ENCODE measurements around the gene CRISPLD2. TPM values are rescaled to one million over a fixed set of nuclear protein-coding genes. Genes with fewer than 3 reads are reported as not detected.

The CRISPLD2 gene
- total and polyA plus RNA-seq, 9 of the 15 experiments (the other 6 are each of a cell fraction or from before 2014, with no cell fraction given): 0.03 to 0.24 (median 0.04) TPM; not detected in 4

DNA sequence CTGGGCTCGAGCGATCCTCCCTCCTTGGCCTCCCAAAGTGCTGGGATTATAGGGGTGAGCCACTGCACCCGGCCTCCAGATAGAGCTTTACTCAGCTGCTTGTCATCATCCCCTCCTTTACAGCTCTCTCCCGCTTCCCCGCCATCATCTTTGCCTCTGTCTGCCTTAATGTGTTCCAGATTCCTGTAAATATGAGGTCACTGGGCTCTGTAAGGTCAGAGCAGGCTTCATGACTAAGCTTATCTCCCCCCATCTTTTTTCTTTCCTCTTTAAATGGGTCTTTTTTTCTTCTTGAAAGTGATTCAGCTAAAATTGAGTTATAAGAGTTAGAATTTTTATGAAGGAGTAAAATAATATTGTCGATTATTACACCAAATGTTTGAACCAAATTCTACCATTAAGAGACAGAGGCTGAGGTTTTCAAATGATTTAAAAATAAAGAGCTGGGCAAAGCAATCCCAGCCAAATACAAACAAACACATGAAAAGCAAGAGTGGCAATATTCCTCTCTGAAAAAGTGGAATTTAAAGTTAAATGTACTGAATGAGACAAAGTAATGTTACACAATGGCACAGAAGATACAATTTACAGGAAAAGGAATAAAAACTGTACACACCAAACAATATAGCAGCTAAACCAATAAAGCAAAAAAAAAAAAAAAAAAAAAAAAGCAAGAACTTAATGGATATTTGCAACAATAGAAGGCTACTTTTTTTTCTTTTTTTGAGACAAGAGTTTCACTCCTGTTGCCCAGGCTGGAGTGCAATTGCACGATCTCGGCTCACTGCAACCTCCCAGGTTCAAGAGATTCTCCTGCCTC, 62.1 kb downstream of the CRISPLD2 start (continued):
- TF ChIP-seq TFAP4 (CRISPR knock-in tag; IDR thresholded peaks at IDR 0.05; ENCODE audit: borderline replicate concordance) (peak; percentile 49), POLR2AphosphoS5 (IDR thresholded peaks at IDR 0.05; ENCODE audit: control insufficient read depth, insufficient read depth, low read depth, low read length) (no peak), POLR2A (conservative IDR thresholded peaks at IDR 0.05) (no peak), TBP (optimal IDR thresholded peaks at IDR 0.05; ENCODE audit: low read depth, low read length) (peak; percentile 30), ZNF707 (CRISPR knock-in tag; conservative IDR thresholded peaks at IDR 0.05) (no peak), ZNF695 (CRISPR knock-in tag; IDR thresholded peaks at IDR 0.05) (no peak), ZNF175 (CRISPR knock-in tag; IDR thresholded peaks at IDR 0.05; ENCODE audit: low read depth) (no peak), ARHGAP35 (IDR thresholded peaks at IDR 0.05; ENCODE audit: partially characterized antibody) (no peak), SMAD4 (CRISPR knock-in tag; conservative IDR thresholded peaks at IDR 0.05) (peak; percentile 49; the same call in 1 of the 2 replicates), ZNF311 (CRISPR knock-in tag; IDR thresholded peaks at IDR 0.05) (no peak), CHAMP1 (IDR thresholded peaks at IDR 0.05) (no peak), NRF1 (conservative IDR thresholded peaks at IDR 0.05 in 1 of 2, IDR thresholded peaks at IDR 0.05 in 1 of 2) (no peak), RBFOX2 (IDR thresholded peaks at IDR 0.05; ENCODE audit: low read depth, low read length) (no peak), MBD2 (IDR thresholded peaks at IDR 0.05; ENCODE audit: borderline replicate concordance, low read depth) (no peak), ZNF282 (CRISPR knock-in tag; IDR thresholded peaks at IDR 0.05) (no peak), ZNF253 (CRISPR knock-in tag; conservative IDR thresholded peaks at IDR 0.05) (no peak), KDM5B (IDR thresholded peaks at IDR 0.05; ENCODE audit: insufficient replicate concordance, low read depth, low read length) (no peak), SMARCA5 (IDR thresholded peaks at IDR 0.05) (no peak), CBFA2T2 (conservative IDR thresholded peaks at IDR 0.05) (0 out of 2 replicates have a peak, but pooled peaks have one; percentile 14), SAFB (IDR thresholded peaks at IDR 0.05; ENCODE audit: borderline replicate concordance, low read depth, low read length) (no peak), GATAD2A (IDR thresholded peaks at IDR 0.05) (no peak), CREB1 (IDR thresholded peaks at IDR 0.05) (peak; percentile 50; the same call in 1 of the 2 replicates), CREB1 (CRISPR knock-in tag; IDR thresholded peaks at IDR 0.05) (no peak), RFX7 (CRISPR knock-in tag; IDR thresholded peaks at IDR 0.05) (no peak)
